Coronary artery (tissue), 2 donors: ENCODE data around the gene BLMH.
"Not testable (repeated sequence)": the region's sequence is repeated elsewhere in the genome, so short reads cannot be mapped to it uniquely, and the experiment has no call there.

Experiments
- DNase-seq: peaks from one replicate; pipeline ENCODE4 v3.0.0-alpha.2; 2017; ENCODE audit warnings: low spot score
- H3K27ac ChIP-seq, 2 donors: fragments of 200-600 bp; sonication (generic); one replicate each; pipeline ENCODE4 v1.5.1; 2016 to 2019
- H3K4me3 ChIP-seq: fragments of 200-600 bp; sonication (generic); 2 replicates; pipeline ENCODE4 v1.5.1; 2016; ENCODE audit warnings: mild to moderate bottlenecking, moderate library complexity
- TF ChIP-seq, protein P1 (sequence below): fragments of 200-600 bp; sonication (generic); IDR thresholded peaks from one replicate; pipeline ENCODE4 v1.5.1; 2019; ENCODE audit warnings: antibody characterized with exemption

Gene BLMH

DNA sequence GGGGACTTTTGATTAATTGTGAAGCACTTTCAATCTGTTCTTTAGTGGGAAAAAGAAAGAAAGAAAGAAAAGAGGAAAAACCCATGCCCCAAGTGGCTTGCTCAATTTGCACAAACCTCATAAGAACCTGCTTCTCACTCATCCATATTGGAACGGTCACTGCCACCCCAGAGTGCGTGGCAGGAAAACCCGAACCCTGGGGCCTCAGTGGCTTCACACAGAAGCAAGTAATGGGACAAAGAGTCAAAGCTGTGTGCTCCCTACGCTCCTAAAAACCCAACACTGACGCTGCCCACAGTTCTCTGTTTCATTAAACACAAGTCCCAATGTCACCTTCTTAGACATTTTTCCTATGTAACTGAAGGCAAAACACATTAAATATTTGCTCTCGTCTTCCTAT, 57.4 kb downstream of the BLMH start:
- TF ChIP-seq, protein P1, sequence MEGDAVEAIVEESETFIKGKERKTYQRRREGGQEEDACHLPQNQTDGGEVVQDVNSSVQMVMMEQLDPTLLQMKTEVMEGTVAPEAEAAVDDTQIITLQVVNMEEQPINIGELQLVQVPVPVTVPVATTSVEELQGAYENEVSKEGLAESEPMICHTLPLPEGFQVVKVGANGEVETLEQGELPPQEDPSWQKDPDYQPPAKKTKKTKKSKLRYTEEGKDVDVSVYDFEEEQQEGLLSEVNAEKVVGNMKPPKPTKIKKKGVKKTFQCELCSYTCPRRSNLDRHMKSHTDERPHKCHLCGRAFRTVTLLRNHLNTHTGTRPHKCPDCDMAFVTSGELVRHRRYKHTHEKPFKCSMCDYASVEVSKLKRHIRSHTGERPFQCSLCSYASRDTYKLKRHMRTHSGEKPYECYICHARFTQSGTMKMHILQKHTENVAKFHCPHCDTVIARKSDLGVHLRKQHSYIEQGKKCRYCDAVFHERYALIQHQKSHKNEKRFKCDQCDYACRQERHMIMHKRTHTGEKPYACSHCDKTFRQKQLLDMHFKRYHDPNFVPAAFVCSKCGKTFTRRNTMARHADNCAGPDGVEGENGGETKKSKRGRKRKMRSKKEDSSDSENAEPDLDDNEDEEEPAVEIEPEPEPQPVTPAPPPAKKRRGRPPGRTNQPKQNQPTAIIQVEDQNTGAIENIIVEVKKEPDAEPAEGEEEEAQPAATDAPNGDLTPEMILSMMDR, result no peak
- peak; percentile 62 for DNase-seq
- Histone ChIP-seq H3K27ac (no peak overlapping the region), H3K4me3 (no peak overlapping the region)

DNA sequence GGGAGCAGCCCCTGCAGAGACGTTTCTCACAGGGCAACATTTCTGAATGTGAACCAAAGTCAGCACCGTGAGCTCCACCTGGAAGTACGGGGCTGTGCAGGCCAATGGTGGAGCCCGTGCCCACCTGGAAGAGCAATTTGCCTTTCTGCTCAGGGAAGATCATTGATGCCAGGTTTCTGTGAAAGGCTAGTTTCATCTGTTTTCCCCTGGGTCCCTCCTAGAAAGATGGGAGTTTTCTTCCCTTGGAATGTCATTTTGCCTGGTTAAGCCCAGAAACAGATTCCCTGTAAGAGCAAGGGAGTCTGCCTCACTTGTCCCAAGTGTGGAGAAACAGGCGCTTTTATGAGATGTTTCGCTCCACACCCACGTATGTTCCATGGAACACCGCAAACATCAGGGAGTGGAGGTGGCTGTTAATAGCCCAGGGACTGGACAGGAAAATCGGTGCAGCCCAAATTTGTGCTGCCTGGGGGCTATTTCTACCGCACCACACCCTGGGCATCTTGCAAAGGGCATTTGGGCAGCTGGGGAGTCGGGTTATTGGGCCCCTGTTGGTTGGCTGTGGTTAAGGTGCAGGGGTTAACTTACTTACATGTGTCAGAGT, 58.8 kb downstream of the BLMH start:
- Histone ChIP-seq H3K4me3 (no peak overlapping the region), H3K27ac (no peak overlapping the region)
- DNase-seq, result peak; percentile 31
- TF ChIP-seq, protein P1, result no peak

DNA sequence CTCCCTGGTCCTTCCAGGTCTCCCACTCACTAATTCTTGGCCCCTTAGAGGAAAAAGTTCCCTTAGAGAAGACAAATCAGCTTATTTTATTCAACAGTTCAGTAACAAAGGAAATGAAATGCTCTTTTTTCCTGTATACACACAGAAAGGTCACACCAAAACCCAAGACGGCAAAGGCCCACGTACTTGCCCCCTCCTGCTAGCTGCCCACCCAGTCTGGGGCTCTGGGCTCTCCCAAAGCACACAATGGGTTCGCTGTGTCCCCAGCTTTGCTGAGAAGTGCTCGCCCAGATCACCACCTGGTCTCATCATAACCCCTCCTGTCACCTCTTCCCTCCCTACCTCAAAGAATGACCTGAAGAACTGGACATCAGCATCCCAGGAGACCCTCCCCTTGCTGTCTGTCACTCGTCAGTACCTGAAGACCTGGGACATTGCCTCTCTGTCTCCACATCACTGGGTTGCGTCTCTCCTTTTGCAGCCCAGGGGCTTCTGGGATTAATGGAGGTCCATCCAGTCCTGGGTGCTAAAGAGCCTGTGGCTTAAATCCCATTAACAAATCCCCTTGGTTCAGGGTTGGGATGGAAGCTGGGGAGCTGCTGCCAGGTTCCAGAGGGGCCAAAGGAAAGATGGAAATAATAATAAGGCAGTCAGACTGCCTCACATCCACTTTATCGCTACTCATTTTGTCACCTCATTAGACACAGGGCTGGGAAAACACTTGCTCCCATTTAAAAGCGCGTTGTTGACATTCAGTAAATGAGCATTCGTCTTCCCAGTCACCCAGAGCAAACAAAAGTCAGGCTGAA, 59.5 kb downstream of the BLMH start:
- peak; percentile 49 for DNase-seq
- TF ChIP-seq, protein P1, result no peak
- Histone ChIP-seq H3K4me3 (no peak overlapping the region), H3K27ac (no peak overlapping the region)

DNA sequence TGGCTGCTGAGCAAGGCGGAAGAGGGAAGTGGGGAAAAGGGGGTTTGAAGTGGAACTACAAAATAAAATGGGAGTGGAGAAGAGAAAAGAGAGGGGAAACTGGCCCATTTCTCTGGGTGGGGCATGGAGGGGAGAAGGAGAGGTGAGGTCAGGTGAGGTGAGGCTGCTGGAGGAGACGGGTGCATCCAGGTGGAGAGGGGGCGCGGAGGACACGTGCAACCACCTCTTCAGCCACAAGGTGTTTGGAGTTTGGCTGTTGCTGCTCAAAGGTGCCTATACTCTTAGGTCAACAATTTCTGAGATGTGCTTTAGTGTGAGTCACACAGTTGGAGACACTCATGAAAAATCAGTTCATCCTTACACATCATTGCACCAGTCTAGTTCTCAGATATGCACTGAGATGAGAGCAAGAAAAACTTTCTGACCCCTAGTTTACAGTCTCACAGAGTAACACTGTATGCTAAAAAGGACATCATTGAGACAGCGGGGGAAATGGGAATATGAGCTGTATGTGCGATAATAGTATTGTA, 61.1 kb downstream of the BLMH start:
- peak; percentile 49 for DNase-seq
- TF ChIP-seq, protein P1, result no peak
- no peak overlapping the region for H3K27ac ChIP-seq
- H3K4me3 ChIP-seq, result no peak overlapping the region

DNA sequence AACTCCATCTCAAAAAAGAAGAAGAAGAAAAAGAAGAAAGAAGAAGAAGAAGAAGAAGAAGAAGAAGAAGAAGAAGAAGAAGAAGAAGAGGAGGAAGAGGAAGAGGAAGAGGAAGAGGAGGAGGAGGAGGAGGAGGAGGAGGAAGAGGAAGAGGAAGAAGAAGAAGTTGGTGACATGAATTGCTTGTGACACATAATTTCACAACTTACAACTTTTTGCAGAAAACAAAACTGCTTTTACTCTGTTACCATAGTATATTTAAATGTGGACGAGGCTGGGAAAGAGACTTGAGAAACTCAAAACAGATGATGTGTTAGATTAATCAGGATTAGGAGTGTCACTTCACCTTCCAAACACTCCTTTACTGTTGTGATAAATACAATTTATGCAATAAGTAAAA, 61.7 kb downstream of the BLMH start:
- not testable (repeated sequence) for H3K4me3 ChIP-seq, H3K27ac ChIP-seq, DNase-seq

DNA sequence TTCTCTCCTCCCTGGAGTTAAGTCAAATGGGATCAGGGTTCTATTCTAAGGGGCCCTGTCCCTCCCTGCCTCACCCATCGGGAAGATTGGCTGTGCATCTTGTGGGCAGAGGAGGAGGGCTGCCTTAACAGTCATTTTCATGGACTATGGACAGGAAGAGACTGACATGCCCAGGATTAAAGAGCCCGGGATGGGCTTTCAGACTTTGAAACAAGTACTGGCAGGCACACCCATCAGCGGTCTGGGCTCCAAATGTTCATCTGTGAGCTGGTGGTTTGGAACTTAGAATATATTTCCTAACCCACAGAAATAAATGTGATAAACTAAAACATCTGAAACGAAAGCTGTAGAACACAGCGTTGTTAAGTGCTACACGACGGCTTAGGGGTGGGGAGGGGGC, 62.7 kb downstream of the BLMH start:
- TF ChIP-seq, protein P1, result no peak
- H3K4me3 ChIP-seq, result no peak overlapping the region
- no peak overlapping the region for H3K27ac ChIP-seq

DNA sequence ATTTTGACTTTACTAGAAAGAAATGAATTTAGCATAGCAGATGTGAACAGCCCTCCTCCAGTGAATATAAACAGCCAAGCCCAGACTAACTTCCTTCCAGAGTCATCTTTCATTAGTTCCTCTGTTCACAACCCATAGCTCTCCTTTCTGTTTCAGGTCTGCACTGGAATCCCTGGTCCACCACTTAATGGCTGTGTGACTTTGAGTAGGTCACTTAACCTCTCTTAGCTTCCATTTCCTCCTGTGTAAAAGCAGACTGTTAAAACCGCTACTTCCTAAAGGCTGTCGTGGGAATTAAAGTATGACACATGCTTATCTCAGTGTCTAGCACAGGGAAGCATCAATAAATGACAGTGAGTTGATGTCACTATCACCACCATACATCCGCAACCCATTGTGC, 63.7 kb downstream of the BLMH start:
- no peak overlapping the region for H3K27ac ChIP-seq
- no peak for DNase-seq

More for the DNA sequence above, 62.7 kb downstream of the BLMH start:
- no peak for DNase-seq

More for the DNA sequence above, 63.7 kb downstream of the BLMH start:
- H3K4me3 ChIP-seq, result no peak overlapping the region
- TF ChIP-seq, protein P1, result no peak
